Glomerular visceral epithelial cell (primary cell): ENCODE measurements around the gene TEP1.
"Not testable (repeated sequence)": the region's sequence is repeated elsewhere in the genome, so short reads cannot be mapped to it uniquely, and the experiment has no call there.

Source experiments
- DNase-seq: peaks from one replicate; pipeline ENCODE4 v3.0.0-alpha.2; 2016; ENCODE audit errors: extremely low spot score

The TEP1 gene

GRCh38 chr14:20341646-20342045, 71.7 kb downstream of the TEP1 start:
- no peak for DNase-seq

GRCh38 chr14:20341032-20341431, 72.3 kb downstream of the TEP1 start:
- not testable (repeated sequence) for DNase-seq

GRCh38 chr14:20334017-20334416, 79.3 kb downstream of the TEP1 start:
- no peak for DNase-seq

GRCh38 chr14:20333494-20333841, 79.8 kb downstream of the TEP1 start:
- DNase-seq = no peak

GRCh38 chr14:20332788-20333493, 80.4 kb downstream of the TEP1 start, which contains the start of gene CCNB1IP1:
Gene CCNB1IP1, minus strand, starts transcription at chr14:20333279. Its CDS starts 16,756 bp downstream, at chr14:20316523.
- DNase-seq = peak; percentile 83

GRCh38 chr14:20332431-20332787, 80.9 kb downstream of the TEP1 start:
- peak; percentile 13 for DNase-seq

- no peak for DNase-seq
These were observed 82.2 kb downstream of the TEP1 start for GRCh38 chr14:20331053-20331613.

GRCh38 chr14:20329355-20329754, 83.9 kb downstream of the TEP1 start:
- DNase-seq = no peak

GRCh38 chr14:20328705-20329104, 84.6 kb downstream of the TEP1 start:
- DNase-seq = no peak

- peak; percentile 67 for DNase-seq
These were observed 86.1 kb downstream of the TEP1 start for GRCh38 chr14:20327005-20327869.

- no peak for DNase-seq
These were observed 95.6 kb downstream of the TEP1 start for GRCh38 chr14:20317720-20318119.
